Cardiac muscle cell (in vitro differentiated cells and primary cell): ENCODE results near the gene KIF3B. TPM values are rescaled to one million over a fixed set of nuclear protein-coding genes. Genes with fewer than 3 reads are reported as not detected.
A peak's percentile ranks its signal among the peaks of the same experiment; 100 is the strongest.
"Not testable (repeated sequence)": the region's sequence is repeated elsewhere in the genome, so short reads cannot be mapped to it uniquely, and the experiment has no call there.

ENCODE experiments used
- DNase-seq, 2 donors: peaks; one replicate each; pipeline versions ENCODE4 v3.0.0 to v3.0.0-alpha.2; 2010 to 2017; ENCODE audit warnings: low read depth in 1 of 2, low spot score in 1 of 2
- H3K27ac ChIP-seq: fragments of 200-600 bp; sonication (generic); 2 replicates; pipeline ENCODE4 v1.5.1; 2016
- H3K27me3 ChIP-seq: fragments of 200-600 bp; sonication (generic); 2 replicates; pipeline ENCODE4 v1.6.0; 2016; ENCODE audit warnings: control low read depth
- H3K36me3 ChIP-seq: fragments of 200-600 bp; sonication (generic); 2 replicates; pipeline ENCODE4 v1.5.1; 2016; ENCODE audit warnings: control low read depth
- H3K4me1 ChIP-seq: fragments of 200-600 bp; sonication (generic); 2 replicates; pipeline ENCODE4 v1.8.1; 2017; ENCODE audit warnings: low read depth, mild to moderate bottlenecking, mixed run types
- H3K4me3 ChIP-seq: fragments of 200-600 bp; sonication (generic); 2 replicates; pipeline ENCODE4 v1.5.1; 2016; ENCODE audit warnings: mild to moderate bottlenecking
- H3K9me3 ChIP-seq: fragments of 200-600 bp; sonication (generic); 2 replicates; pipeline ENCODE4 v1.5.1; 2017; ENCODE audit warnings: low read depth, mild to moderate bottlenecking, control low read depth
- CTCF ChIP-seq: IDR thresholded peaks from 2 replicates; pipeline ENCODE4 v1.5.1; 2012; ENCODE audit warnings: low read depth, mild to moderate bottlenecking, low read length
- polyA plus RNA-seq: library from polyadenylated mRNA; unstranded; fragments of >200 nt; fragmentation: Nextera tagmentation; extraction: Ambion mirVana; gene quantifications from 2 replicates; pipeline ENCODE4 v1.2.1, GENCODE V29; 2016
- total RNA-seq: library from RNA; depleted of rRNA; stranded (reverse); fragments of >200 nt; gene quantifications from 2 replicates; pipeline ENCODE4 v1.2.3, GENCODE V29; 2016

The KIF3B gene
- total and polyA plus RNA-seq, 2 experiments from 2014 or later, result 6.2 to 13.2 TPM

- Histone ChIP-seq H3K36me3 (no peaks in the 10 kb centered on the region), H3K4me3 (no peak overlapping the region), H3K27me3 (no peaks in the 10 kb centered on the region), H3K27ac (no peak overlapping the region), H3K9me3 (no peaks in the 10 kb centered on the region), H3K4me1 (peaks cover 12% of the 10 kb centered on the region)
- no peak for TF ChIP-seq CTCF
- DNase-seq, result no peak
These were observed 61.7 kb downstream of the KIF3B start for GRCh38 chr20:32339116-32339515.

DNA sequence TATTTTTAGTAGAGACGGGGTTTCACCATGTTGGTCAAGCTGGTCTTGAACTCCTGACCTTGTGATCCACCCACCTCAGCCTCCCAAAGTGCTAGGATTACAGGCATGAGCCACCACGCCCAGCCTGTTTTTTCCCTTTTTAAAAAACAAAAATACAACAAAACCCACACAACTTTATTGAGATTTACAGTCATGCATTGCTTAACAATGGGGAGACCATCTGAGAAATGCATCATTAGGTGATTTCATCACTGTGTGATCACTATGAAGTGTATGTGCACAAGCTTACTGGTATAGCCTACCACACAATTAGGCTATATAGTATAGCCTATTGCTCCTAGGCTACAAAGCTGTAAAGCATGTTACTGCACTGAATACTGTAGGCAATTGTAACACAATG, 63.6 kb downstream of the KIF3B start:
- H3K36me3 ChIP-seq, H3K4me3 ChIP-seq, H3K4me1 ChIP-seq, H3K9me3 ChIP-seq, H3K27me3 ChIP-seq, H3K27ac ChIP-seq: not testable (repeated sequence)
- peak in 1 of 2 donors; percentile 36 for DNase-seq

GRCh38 chr20:32343439-32343838, 66.0 kb downstream of the KIF3B start:
- no peaks in the 10 kb centered on the region for H3K9me3 ChIP-seq
- H3K27ac ChIP-seq, result no peak overlapping the region
- DNase-seq, result peak in 1 of 2 donors; percentile 84
- H3K4me3 ChIP-seq, result no peak overlapping the region
- no peaks in the 10 kb centered on the region for H3K4me1 ChIP-seq
- H3K36me3 ChIP-seq, result no peaks in the 10 kb centered on the region
- no peak for TF ChIP-seq CTCF
- no peaks in the 10 kb centered on the region for H3K27me3 ChIP-seq

GRCh38 chr20:32344835-32345506, 67.5 kb downstream of the KIF3B start:
- H3K9me3 ChIP-seq, result no peaks in the 10 kb centered on the region
- no peak overlapping the region for H3K27ac ChIP-seq
- no peaks in the 10 kb centered on the region for H3K4me1 ChIP-seq
- H3K27me3 ChIP-seq, result no peaks in the 10 kb centered on the region
- no peak for TF ChIP-seq CTCF
- H3K4me3 ChIP-seq, result no peak overlapping the region
- DNase-seq, result no peak
- no peaks in the 10 kb centered on the region for H3K36me3 ChIP-seq

GRCh38 chr20:32348207-32348606, 70.8 kb downstream of the KIF3B start:
- H3K27me3 ChIP-seq, result no peaks in the 10 kb centered on the region
- no peaks in the 10 kb centered on the region for H3K36me3 ChIP-seq
- no peak for TF ChIP-seq CTCF
- H3K27ac ChIP-seq, result no peak overlapping the region
- H3K9me3 ChIP-seq, result no peaks in the 10 kb centered on the region
- DNase-seq, result no peak
- no peaks in the 10 kb centered on the region for H3K4me1 ChIP-seq
- no peak overlapping the region for H3K4me3 ChIP-seq

DNA sequence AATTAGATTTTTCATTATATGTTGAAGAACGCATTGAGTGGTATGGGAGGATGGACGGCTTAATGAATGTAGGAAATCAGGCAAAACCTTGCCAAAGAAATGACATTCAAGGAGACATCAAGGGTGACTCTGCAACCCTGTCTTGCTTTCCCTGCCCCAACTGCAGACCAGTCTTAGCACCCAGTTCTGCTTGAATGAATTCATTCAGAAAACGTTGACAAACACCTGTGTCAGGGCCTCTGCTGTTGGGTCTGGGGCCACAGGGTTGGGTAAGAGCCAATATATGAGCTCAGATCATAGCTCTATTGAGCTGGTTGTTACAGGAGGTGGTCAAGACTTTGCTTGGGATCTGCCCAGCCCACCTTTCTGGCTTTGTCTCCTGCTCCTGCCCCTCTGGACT, 73.0 kb downstream of the KIF3B start:
- no peaks in the 10 kb centered on the region for H3K36me3 ChIP-seq
- H3K27me3 ChIP-seq, result no peaks in the 10 kb centered on the region
- no peak for DNase-seq
- H3K4me3 ChIP-seq, result no peak overlapping the region
- no peak for TF ChIP-seq CTCF
- no peaks in the 10 kb centered on the region for H3K9me3 ChIP-seq
- H3K4me1 ChIP-seq, result no peaks in the 10 kb centered on the region
- no peak overlapping the region for H3K27ac ChIP-seq
